Spleen (tissue), 11 donors: ENCODE results near the gene STIM1. TPM values are rescaled to one million over a fixed set of nuclear protein-coding genes. Genes with fewer than 3 reads are reported as not detected.

Source experiments
- DNase-seq: peaks from one replicate; pipeline ENCODE4 v3.0.0-alpha.2; 2020
- H3K27ac ChIP-seq, 8 donors: fragments of 200-600 bp; sonication (generic) in 7 of 8; 1 replicate in 4 of 8; 2 replicates in 4 of 8; pipeline versions ENCODE4 v1.5.0 to v1.8.0; 2016 to 2021; ENCODE audit warnings: inconsistent platforms in 4 of 8, mild to moderate bottlenecking in 4 of 8, moderate library complexity in 1 of 8
- H3K27me3 ChIP-seq, 7 donors: fragments of 200-600 bp; sonication (generic) in 6 of 7; replicated peaks in 1 of 7; 1 replicate in 4 of 7; 2 replicates in 3 of 7; pipeline versions ENCODE4 v1.5.0 to v1.8.0; 2016 to 2021; ENCODE audit warnings: inconsistent platforms in 3 of 7, mild to moderate bottlenecking in 1 of 7
- H3K36me3 ChIP-seq, 6 donors: fragments of 200-600 bp; sonication (generic) in 5 of 6; 1 replicate in 4 of 6; 2 replicates in 2 of 6; pipeline versions ENCODE4 v1.5.0 to v1.8.0; 2016 to 2021; ENCODE audit warnings: inconsistent platforms in 2 of 6
- H3K4me1 ChIP-seq, 6 donors: fragments of 200-600 bp; sonication (generic) in 5 of 6; 1 replicate in 3 of 6; 2 replicates in 3 of 6; pipeline versions ENCODE4 v1.5.0 to v1.8.0; 2016 to 2021; ENCODE audit warnings: inconsistent platforms in 3 of 6
- H3K4me3 ChIP-seq, 8 donors: fragments of 200-600 bp; sonication (generic) in 7 of 8; 1 replicate in 4 of 8; 2 replicates in 4 of 8; pipeline versions ENCODE4 v1.5.0 to v1.8.0; 2016 to 2021; ENCODE audit warnings: inconsistent platforms in 4 of 8, mild to moderate bottlenecking in 4 of 8, moderate library complexity in 2 of 8
- H3K9me3 ChIP-seq, 8 donors: fragments of 200-600 bp; sonication (generic) in 7 of 8; 1 replicate in 4 of 8; 2 replicates in 4 of 8; pipeline versions ENCODE4 v1.5.0 to v1.8.0; 2016 to 2021; ENCODE audit warnings: inconsistent platforms in 4 of 8
- CTCF ChIP-seq, 11 experiments: fragments of 200-600 bp in 7 of 11; fragments of 450-650 bp in 4 of 11; sonication (generic) in 4 of 11; IDR thresholded peaks in 8 of 11; conservative IDR thresholded peaks in 3 of 11; 1 replicate in 7 of 11; 2 replicates in 4 of 11; pipeline versions ENCODE4 v1.4.0 to v1.8.0; 2016 to 2021; ENCODE audit warnings: antibody characterized with exemption in 11 of 11, inconsistent platforms in 4 of 11, mild to moderate bottlenecking in 1 of 11
- POLR2A ChIP-seq, 3 donors: fragments of 450-650 bp; IDR thresholded peaks; one replicate each; pipeline ENCODE4 v1.5.1; 2017; ENCODE audit warnings: antibody characterized with exemption in 3 of 3, mild to moderate bottlenecking in 1 of 3
- POLR2AphosphoS5 ChIP-seq, 3 donors: sonication (generic); formaldehyde crosslinking; IDR thresholded peaks; one replicate each; pipeline ENCODE4 v1.5.1; 2017; ENCODE audit warnings: antibody characterized with exemption in 3 of 3
- WGBS, 5 donors: extraction: QIAGEN DNeasy Blood & Tissue Kit in 3 of 5; methylation state at CpG; one replicate each; pipeline versions ENCODE4 v1.1.5 to v1.1.7; 2013 to 2018; 5-methylcytosine and 5-hydroxymethylcytosine counted together
- intact Hi-C: fragments of 100-400 bp; cut with DNase I; formaldehyde crosslinking; loops from one replicate; pipeline ENCODE4 v1.15.0; 2023; ENCODE audit warnings: low total_unique reads
- polyA plus RNA-seq, 3 donors: library from polyadenylated mRNA; stranded (reverse); fragments of 200-250 nt; gene quantifications; one replicate each; pipeline ENCODE4 v1.2.1, GENCODE V29; 2013
- total RNA-seq, 7 donors: library from RNA; depleted of rRNA in 3 of 7; stranded (reverse); fragments of >200 nt in 3 of 7; fragmentation: NEBNext Ultra II Directional in 4 of 7; extraction: Animal tissue kit (Norgen Biotek cat#: 25700) in 4 of 7; gene quantifications; one replicate each; pipeline versions ENCODE4 v1.1.0 to v1.2.1, GENCODE V29; 2016 to 2021
- donor health status: healthy with polysubstance abuse.
- donor health status: DM: no; HTN: no; CAD: no; lungs with moderate emphysema.
- donor health status: DM: no; HTN: no; CAD: no.
- donor health status: Bipolar disorder and iron deficiency.
- donor health status: healthy.
- donor health status: DM: no; HTN: no; CAD: no.
- donor health status: DM: yes; HTN: yes; CAD: no.

STIM1 gene
- total and polyA plus RNA-seq, 10 donors: 13.0 to 85.2 (median 58.0) TPM

GRCh38 chr11:3962406-3962840, 107.0 kb downstream of the STIM1 start:
- TF ChIP-seq POLR2A (IDR thresholded peaks at IDR 0.05) (no peak), POLR2AphosphoS5 (IDR thresholded peaks at IDR 0.05) (no peak), CTCF (IDR thresholded peaks at IDR 0.05 in 8 of 11, conservative IDR thresholded peaks at IDR 0.05 in 3 of 11) (no peak)
- intact Hi-C loops: no loop called here
- 91 to 100% (median 97%) methylated on average over 1 of the region's 1 CpG for WGBS, 5 donors

GRCh38 chr11:3964056-3964455, 108.6 kb downstream of the STIM1 start:
- Histone ChIP-seq H3K36me3 (peaks cover 0 to 17% (median 10%) of the 10 kb centered on the region in 6 donors), H3K27ac (no peak overlapping the region), H3K4me1 (peaks cover 0 to 83% (median 16%) of the 10 kb centered on the region in 6 donors), H3K4me3 (no peak overlapping the region), H3K27me3 (no peaks in the 10 kb centered on the region), H3K9me3 (no peaks in the 10 kb centered on the region)
- WGBS, 5 donors: 91 to 98% (median 95%) methylated on average over 2 of the region's 2 CpGs
- intact Hi-C loops: no loop called here
- DNase-seq: no peak
- TF ChIP-seq CTCF (IDR thresholded peaks at IDR 0.05 in 8 of 11, conservative IDR thresholded peaks at IDR 0.05 in 3 of 11) (no peak), POLR2A (IDR thresholded peaks at IDR 0.05) (no peak), POLR2AphosphoS5 (IDR thresholded peaks at IDR 0.05) (no peak)

More at GRCh38 chr11:3962406-3962840, 107.0 kb downstream of the STIM1 start:
- no peak overlapping the region for H3K27ac ChIP-seq
- H3K4me1 ChIP-seq: peaks cover 0 to 81% (median 15%) of the 10 kb centered on the region in 6 donors
- peaks cover 0 to 5% (median under 1%) of the 10 kb centered on the region in 6 donors for H3K36me3 ChIP-seq
- no peaks in the 10 kb centered on the region for H3K9me3 ChIP-seq
- no peak overlapping the region for H3K4me3 ChIP-seq
- no peaks in the 10 kb centered on the region for H3K27me3 ChIP-seq
- no peak for DNase-seq

- no peak for TF ChIP-seq POLR2AphosphoS5 (IDR thresholded peaks at IDR 0.05)
- TF ChIP-seq POLR2A (IDR thresholded peaks at IDR 0.05): no peak
- no peak for TF ChIP-seq CTCF (IDR thresholded peaks at IDR 0.05 in 8 of 11, conservative IDR thresholded peaks at IDR 0.05 in 3 of 11)
- Histone ChIP-seq H3K4me1 (peaks cover 0 to 83% (median 16%) of the 10 kb centered on the region in 6 donors), H3K9me3 (no peaks in the 10 kb centered on the region), H3K4me3 (no peak overlapping the region), H3K27me3 (no peaks in the 10 kb centered on the region), H3K36me3 (peaks cover 0 to 17% (median 10%) of the 10 kb centered on the region in 6 donors), H3K27ac (no peak overlapping the region)
- intact Hi-C loops: no loop called here
- WGBS, 5 donors: 91 to 98% (median 95%) methylated on average over 1 of the region's 1 CpG
- DNase-seq: no peak
Measured at GRCh38 chr11:3964935-3965604, 109.6 kb downstream of the STIM1 start.

GRCh38 chr11:3967695-3968094, 112.2 kb downstream of the STIM1 start:
- H3K4me1 ChIP-seq: peaks cover 0 to 84% (median 6%) of the 10 kb centered on the region in 6 donors
- no peaks in the 10 kb centered on the region for H3K9me3 ChIP-seq
- no peaks in the 10 kb centered on the region for H3K27me3 ChIP-seq
- H3K27ac ChIP-seq: no peak overlapping the region
- intact Hi-C loops: no loop called here
- no peak for TF ChIP-seq POLR2A (IDR thresholded peaks at IDR 0.05)
- TF ChIP-seq POLR2AphosphoS5 (IDR thresholded peaks at IDR 0.05): no peak
- no peak for TF ChIP-seq CTCF (IDR thresholded peaks at IDR 0.05 in 8 of 11, conservative IDR thresholded peaks at IDR 0.05 in 3 of 11)
- H3K4me3 ChIP-seq: no peak overlapping the region
- no peak for DNase-seq
- peaks cover 0 to 17% (median 10%) of the 10 kb centered on the region in 6 donors for H3K36me3 ChIP-seq
